ENCODE data around the gene IFFO2.

DNA sequence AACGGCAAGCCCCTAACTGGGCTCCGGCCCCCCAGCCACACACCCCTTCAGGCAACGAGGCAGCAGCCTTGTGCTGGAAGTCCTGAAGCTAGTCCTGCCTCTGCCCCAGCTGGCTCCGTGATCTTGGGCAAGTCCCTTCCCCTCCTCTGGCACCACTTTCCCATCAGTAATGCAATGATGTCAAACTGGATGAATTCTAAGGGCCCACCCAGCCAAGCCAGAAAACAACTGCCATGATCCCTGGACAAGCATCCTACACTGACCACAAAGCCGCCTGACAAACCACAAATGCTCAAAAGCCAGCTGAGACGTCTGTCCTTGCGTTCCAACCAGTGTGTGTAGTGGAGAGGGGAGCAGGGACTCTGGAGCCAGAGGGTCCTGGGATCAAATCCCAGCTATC, 26.8 kb downstream of the IFFO2 start:
- no peak for TF ChIP-seq RAD21 (IDR thresholded peaks at IDR 0.05)
- TF ChIP-seq, protein P1, sequence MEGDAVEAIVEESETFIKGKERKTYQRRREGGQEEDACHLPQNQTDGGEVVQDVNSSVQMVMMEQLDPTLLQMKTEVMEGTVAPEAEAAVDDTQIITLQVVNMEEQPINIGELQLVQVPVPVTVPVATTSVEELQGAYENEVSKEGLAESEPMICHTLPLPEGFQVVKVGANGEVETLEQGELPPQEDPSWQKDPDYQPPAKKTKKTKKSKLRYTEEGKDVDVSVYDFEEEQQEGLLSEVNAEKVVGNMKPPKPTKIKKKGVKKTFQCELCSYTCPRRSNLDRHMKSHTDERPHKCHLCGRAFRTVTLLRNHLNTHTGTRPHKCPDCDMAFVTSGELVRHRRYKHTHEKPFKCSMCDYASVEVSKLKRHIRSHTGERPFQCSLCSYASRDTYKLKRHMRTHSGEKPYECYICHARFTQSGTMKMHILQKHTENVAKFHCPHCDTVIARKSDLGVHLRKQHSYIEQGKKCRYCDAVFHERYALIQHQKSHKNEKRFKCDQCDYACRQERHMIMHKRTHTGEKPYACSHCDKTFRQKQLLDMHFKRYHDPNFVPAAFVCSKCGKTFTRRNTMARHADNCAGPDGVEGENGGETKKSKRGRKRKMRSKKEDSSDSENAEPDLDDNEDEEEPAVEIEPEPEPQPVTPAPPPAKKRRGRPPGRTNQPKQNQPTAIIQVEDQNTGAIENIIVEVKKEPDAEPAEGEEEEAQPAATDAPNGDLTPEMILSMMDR (IDR thresholded peaks at IDR 0.05; ENCODE audit: low read depth, low read length, missing input control) = no peak
- TF ChIP-seq, protein P2, sequence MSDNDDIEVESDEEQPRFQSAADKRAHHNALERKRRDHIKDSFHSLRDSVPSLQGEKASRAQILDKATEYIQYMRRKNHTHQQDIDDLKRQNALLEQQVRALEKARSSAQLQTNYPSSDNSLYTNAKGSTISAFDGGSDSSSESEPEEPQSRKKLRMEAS (IDR thresholded peaks at IDR 0.05) = no peak
- TF ChIP-seq, protein P3, sequence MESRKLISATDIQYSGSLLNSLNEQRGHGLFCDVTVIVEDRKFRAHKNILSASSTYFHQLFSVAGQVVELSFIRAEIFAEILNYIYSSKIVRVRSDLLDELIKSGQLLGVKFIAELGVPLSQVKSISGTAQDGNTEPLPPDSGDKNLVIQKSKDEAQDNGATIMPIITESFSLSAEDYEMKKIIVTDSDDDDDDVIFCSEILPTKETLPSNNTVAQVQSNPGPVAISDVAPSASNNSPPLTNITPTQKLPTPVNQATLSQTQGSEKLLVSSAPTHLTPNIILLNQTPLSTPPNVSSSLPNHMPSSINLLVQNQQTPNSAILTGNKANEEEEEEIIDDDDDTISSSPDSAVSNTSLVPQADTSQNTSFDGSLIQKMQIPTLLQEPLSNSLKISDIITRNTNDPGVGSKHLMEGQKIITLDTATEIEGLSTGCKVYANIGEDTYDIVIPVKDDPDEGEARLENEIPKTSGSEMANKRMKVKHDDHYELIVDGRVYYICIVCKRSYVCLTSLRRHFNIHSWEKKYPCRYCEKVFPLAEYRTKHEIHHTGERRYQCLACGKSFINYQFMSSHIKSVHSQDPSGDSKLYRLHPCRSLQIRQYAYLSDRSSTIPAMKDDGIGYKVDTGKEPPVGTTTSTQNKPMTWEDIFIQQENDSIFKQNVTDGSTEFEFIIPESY (IDR thresholded peaks at IDR 0.05) = no peak
- no peak for TF ChIP-seq JUND (IDR thresholded peaks at IDR 0.05)
- TF ChIP-seq, protein P4, sequence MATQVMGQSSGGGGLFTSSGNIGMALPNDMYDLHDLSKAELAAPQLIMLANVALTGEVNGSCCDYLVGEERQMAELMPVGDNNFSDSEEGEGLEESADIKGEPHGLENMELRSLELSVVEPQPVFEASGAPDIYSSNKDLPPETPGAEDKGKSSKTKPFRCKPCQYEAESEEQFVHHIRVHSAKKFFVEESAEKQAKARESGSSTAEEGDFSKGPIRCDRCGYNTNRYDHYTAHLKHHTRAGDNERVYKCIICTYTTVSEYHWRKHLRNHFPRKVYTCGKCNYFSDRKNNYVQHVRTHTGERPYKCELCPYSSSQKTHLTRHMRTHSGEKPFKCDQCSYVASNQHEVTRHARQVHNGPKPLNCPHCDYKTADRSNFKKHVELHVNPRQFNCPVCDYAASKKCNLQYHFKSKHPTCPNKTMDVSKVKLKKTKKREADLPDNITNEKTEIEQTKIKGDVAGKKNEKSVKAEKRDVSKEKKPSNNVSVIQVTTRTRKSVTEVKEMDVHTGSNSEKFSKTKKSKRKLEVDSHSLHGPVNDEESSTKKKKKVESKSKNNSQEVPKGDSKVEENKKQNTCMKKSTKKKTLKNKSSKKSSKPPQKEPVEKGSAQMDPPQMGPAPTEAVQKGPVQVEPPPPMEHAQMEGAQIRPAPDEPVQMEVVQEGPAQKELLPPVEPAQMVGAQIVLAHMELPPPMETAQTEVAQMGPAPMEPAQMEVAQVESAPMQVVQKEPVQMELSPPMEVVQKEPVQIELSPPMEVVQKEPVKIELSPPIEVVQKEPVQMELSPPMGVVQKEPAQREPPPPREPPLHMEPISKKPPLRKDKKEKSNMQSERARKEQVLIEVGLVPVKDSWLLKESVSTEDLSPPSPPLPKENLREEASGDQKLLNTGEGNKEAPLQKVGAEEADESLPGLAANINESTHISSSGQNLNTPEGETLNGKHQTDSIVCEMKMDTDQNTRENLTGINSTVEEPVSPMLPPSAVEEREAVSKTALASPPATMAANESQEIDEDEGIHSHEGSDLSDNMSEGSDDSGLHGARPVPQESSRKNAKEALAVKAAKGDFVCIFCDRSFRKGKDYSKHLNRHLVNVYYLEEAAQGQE (IDR thresholded peaks at IDR 0.05) = no peak

Measured in liver (tissue), 3 donors.